Keratinocyte (primary cell): Measurements from ENCODE around the gene PLCB3. TPM values are rescaled to one million over a fixed set of nuclear protein-coding genes. Genes with fewer than 3 reads are reported as not detected.

Experiments used
- DNase-seq: peaks from one replicate; pipeline ENCODE4 v3.0.0-alpha.2; 2011; ENCODE audit warnings: low read depth, missing footprints, low spot score
- FAIRE-seq: peaks from 2 replicates; lab custom pipeline; 2011; peaks lifted over from hg19 to GRCh38; lab: Jason Lieb, UNC
- H2AFZ ChIP-seq: 2 replicates; pipeline ENCODE4 v1.6.0; 2012; ENCODE audit warnings: low read length, control low read depth, inconsistent platforms; ENCODE audit not compliant: control insufficient read depth
- H3K27ac ChIP-seq: 2 replicates; pipeline ENCODE4 v1.5.1; 2011; ENCODE audit warnings: low read length; ENCODE audit not compliant: control insufficient read depth, insufficient read depth
- H3K27me3 ChIP-seq: 3 replicates; pipeline ENCODE4 v1.6.0; 2011; ENCODE audit warnings: low read length; ENCODE audit not compliant: control insufficient read depth, insufficient read depth; ENCODE audit errors: extremely low read depth
- H3K36me3 ChIP-seq, 2 experiments: 2 replicates in 1 of 2; 3 replicates in 1 of 2; pipeline ENCODE4 v1.5.1; 2011; ENCODE audit warnings: low read length in 2 of 2, mild to moderate bottlenecking in 1 of 2; ENCODE audit not compliant: control insufficient read depth in 2 of 2, insufficient read depth in 2 of 2; ENCODE audit errors: extremely low read depth in 1 of 2
- H3K4me1 ChIP-seq: 3 replicates; pipeline ENCODE4 v1.5.1; 2011; ENCODE audit warnings: low read length; ENCODE audit not compliant: control insufficient read depth, insufficient read depth; ENCODE audit errors: extremely low read depth
- H3K4me2 ChIP-seq: 3 replicates; pipeline ENCODE4 v1.6.0; 2011; ENCODE audit warnings: low read depth, low read length; ENCODE audit not compliant: control insufficient read depth, insufficient read depth; ENCODE audit errors: extremely low read depth
- H3K4me3 ChIP-seq, 3 experiments: fragments of 200-600 bp in 1 of 3; sonication (generic) in 1 of 3; 2 replicates in 2 of 3; 3 replicates in 1 of 3; pipeline ENCODE4 v1.5.1; 2011 to 2016; ENCODE audit warnings: low read length in 3 of 3, mild to moderate bottlenecking in 3 of 3, control low read depth in 2 of 3, inconsistent platforms in 1 of 3, low read depth in 1 of 3, mixed read lengths in 1 of 3, mixed run types in 1 of 3, moderate library complexity in 1 of 3; ENCODE audit not compliant: control insufficient read depth in 2 of 3, insufficient read depth in 2 of 3; ENCODE audit errors: extremely low read depth in 1 of 3
- H3K79me2 ChIP-seq: 2 replicates; pipeline ENCODE4 v1.6.0; 2012; ENCODE audit warnings: low read length; ENCODE audit not compliant: control insufficient read depth, insufficient read depth
- H3K9ac ChIP-seq: 3 replicates; pipeline ENCODE4 v1.6.0; 2011; ENCODE audit warnings: low read length; ENCODE audit not compliant: control insufficient read depth, insufficient read depth; ENCODE audit errors: extremely low read depth
- H3K9me1 ChIP-seq: 3 replicates; pipeline ENCODE4 v1.6.0; 2011; ENCODE audit warnings: low read length; ENCODE audit not compliant: control insufficient read depth, insufficient read depth; ENCODE audit errors: extremely low read depth
- H3K9me3 ChIP-seq: 2 replicates; pipeline ENCODE4 v1.5.1; 2012; ENCODE audit warnings: low read depth, low read length; ENCODE audit not compliant: control insufficient read depth
- H4K20me1 ChIP-seq: 3 replicates; pipeline ENCODE4 v1.6.0; 2011; ENCODE audit warnings: low read length; ENCODE audit not compliant: control insufficient read depth, insufficient read depth; ENCODE audit errors: extremely low read depth
- CTCF ChIP-seq, 3 experiments: IDR thresholded peaks in 1 of 3; conservative IDR thresholded peaks in 1 of 3; optimal IDR thresholded peaks in 1 of 3; 2 replicates in 2 of 3; 3 replicates in 1 of 3; pipeline versions ENCODE3 to v1.5.1; 2011; ENCODE audit warnings: low read length in 3 of 3, mild to moderate bottlenecking in 3 of 3, moderate library complexity in 2 of 3, control low read depth in 1 of 3, inconsistent platforms in 1 of 3; ENCODE audit not compliant: insufficient read depth in 2 of 3; ENCODE audit errors: extremely low read depth in 1 of 3
- EZH2 ChIP-seq: IDR thresholded peaks from one replicate; pipeline ENCODE4 v1.6.1; 2012; ENCODE audit warnings: inconsistent platforms, mild to moderate bottlenecking, low read length, moderate library complexity
- dilution Hi-C: fragments of 300-500 bp; cut with MboI; formaldehyde crosslinking; loops from one replicate; pipeline ENCODE4 v1.7.0; 2020; ENCODE audit warnings: low sequenced_read_pairs; ENCODE audit not compliant: extremely low pct_ligation_motif_present
- polyA plus RNA-seq, 5 experiments: library from polyadenylated mRNA; depleted of rRNA in 3 of 5; stranded (reverse) in 3 of 5; stranded (forward) in 1 of 5; unstranded in 1 of 5; fragments of >200 nt; gene quantifications; 1 replicate in 1 of 5; 2 replicates in 3 of 5; 3 replicates in 1 of 5; pipeline versions ENCODE4 v1.2.1 to v1.2.3, GENCODE V29; 2011 to 2012; ENCODE audit warnings: missing spikeins in 2 of 5, low read depth in 1 of 5, low replicate concordance in 1 of 5

Gene PLCB3
- polyA plus RNA-seq, 1 donor (not counting 4 experiments of a cell fraction or from before 2014, with no cell fraction given): 32.5 TPM

GRCh38 chr11:64312947-64313346 is 61.6 kb downstream of the PLCB3 start:
- TF ChIP-seq EZH2 (no peak), CTCF (optimal IDR thresholded peaks at IDR 0.05 in 1 of 3, IDR thresholded peaks at IDR 0.05 in 1 of 3, conservative IDR thresholded peaks at IDR 0.05 in 1 of 3; ENCODE audit: extremely low read depth in 1 of 3, insufficient read depth in 2 of 3, low read length in 3 of 3) (no peak)
- Histone ChIP-seq H3K9ac (peak overlapping the region; percentile 13), H2AFZ (no peak overlapping the region), H3K4me1 (peaks cover 28% of the 10 kb centered on the region), H3K36me3 (peaks cover 13 to 22% of the 10 kb centered on the region in 2 experiments), H3K27ac (peak overlapping the region; percentile 15), H3K4me3 (no peak overlapping the region), H4K20me1 (peaks cover 3% of the 10 kb centered on the region), H3K9me3 (no peaks in the 10 kb centered on the region), H3K4me2 (peak overlapping the region; percentile 19), H3K79me2 (peaks cover 17% of the 10 kb centered on the region), H3K27me3 (no peaks in the 10 kb centered on the region), H3K9me1 (no peaks in the 10 kb centered on the region)
- no peak for FAIRE-seq
- DNase-seq: no peak
- dilution Hi-C loops: no loop called here

- peaks cover 3% of the 10 kb centered on the region for H4K20me1 ChIP-seq
- H3K36me3 ChIP-seq: peaks cover 13 to 22% of the 10 kb centered on the region in 2 experiments
- peaks cover 17% of the 10 kb centered on the region for H3K79me2 ChIP-seq
- no peak overlapping the region for H3K4me2 ChIP-seq
- H3K27me3 ChIP-seq: no peaks in the 10 kb centered on the region
- H3K9me1 ChIP-seq: no peaks in the 10 kb centered on the region
- DNase-seq: no peak
- H3K9me3 ChIP-seq: no peaks in the 10 kb centered on the region
- H3K4me1 ChIP-seq: peaks cover 28% of the 10 kb centered on the region
- dilution Hi-C loops: no loop called here
- no peak overlapping the region for H3K4me3 ChIP-seq
- TF ChIP-seq CTCF (optimal IDR thresholded peaks at IDR 0.05 in 1 of 3, IDR thresholded peaks at IDR 0.05 in 1 of 3, conservative IDR thresholded peaks at IDR 0.05 in 1 of 3; ENCODE audit: extremely low read depth in 1 of 3, insufficient read depth in 2 of 3, low read length in 3 of 3) (peak in 1 of 3 experiments; percentile 23), EZH2 (no peak)
- peak overlapping the region; percentile 13 for H3K9ac ChIP-seq
- no peak for FAIRE-seq
- H3K27ac ChIP-seq: no peak overlapping the region
- H2AFZ ChIP-seq: no peak overlapping the region
Observed at GRCh38 chr11:64313491-64314145, 62.3 kb downstream of the PLCB3 start.
